T follicular helper cell (primary cell): ENCODE measurements around the gene SYT7.
"Not testable (repeated sequence)": the region's sequence is repeated elsewhere in the genome, so short reads cannot be mapped to it uniquely, and the experiment has no call there.

Experiments used
- DNase-seq: peaks from one replicate; pipeline ENCODE4 v3.0.0-alpha.2; 2020; ENCODE audit warnings: low read depth
- total RNA-seq, 2 experiments: gene quantifications; one replicate each; lab custom pipeline; 2026; lab: John Stamatoyannopoulos, UW

The SYT7 gene, protein sequence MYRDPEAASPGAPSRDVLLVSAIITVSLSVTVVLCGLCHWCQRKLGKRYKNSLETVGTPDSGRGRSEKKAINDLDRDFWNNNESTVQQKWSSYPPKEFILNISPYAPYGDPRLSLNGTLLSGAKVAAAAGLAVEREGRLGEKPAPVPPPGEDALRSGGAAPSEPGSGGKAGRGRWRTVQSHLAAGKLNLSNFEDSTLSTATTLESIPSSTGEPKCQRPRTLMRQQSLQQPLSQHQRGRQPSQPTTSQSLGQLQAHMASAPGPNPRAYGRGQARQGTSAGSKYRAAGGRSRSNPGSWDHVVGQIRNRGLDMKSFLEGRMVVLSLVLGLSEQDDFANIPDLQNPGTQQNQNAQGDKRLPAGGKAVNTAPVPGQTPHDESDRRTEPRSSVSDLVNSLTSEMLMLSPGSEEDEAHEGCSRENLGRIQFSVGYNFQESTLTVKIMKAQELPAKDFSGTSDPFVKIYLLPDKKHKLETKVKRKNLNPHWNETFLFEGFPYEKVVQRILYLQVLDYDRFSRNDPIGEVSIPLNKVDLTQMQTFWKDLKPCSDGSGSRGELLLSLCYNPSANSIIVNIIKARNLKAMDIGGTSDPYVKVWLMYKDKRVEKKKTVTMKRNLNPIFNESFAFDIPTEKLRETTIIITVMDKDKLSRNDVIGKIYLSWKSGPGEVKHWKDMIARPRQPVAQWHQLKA
- total RNA-seq: 0.36 to 0.87 reads per million in 2 experiments

DNA sequence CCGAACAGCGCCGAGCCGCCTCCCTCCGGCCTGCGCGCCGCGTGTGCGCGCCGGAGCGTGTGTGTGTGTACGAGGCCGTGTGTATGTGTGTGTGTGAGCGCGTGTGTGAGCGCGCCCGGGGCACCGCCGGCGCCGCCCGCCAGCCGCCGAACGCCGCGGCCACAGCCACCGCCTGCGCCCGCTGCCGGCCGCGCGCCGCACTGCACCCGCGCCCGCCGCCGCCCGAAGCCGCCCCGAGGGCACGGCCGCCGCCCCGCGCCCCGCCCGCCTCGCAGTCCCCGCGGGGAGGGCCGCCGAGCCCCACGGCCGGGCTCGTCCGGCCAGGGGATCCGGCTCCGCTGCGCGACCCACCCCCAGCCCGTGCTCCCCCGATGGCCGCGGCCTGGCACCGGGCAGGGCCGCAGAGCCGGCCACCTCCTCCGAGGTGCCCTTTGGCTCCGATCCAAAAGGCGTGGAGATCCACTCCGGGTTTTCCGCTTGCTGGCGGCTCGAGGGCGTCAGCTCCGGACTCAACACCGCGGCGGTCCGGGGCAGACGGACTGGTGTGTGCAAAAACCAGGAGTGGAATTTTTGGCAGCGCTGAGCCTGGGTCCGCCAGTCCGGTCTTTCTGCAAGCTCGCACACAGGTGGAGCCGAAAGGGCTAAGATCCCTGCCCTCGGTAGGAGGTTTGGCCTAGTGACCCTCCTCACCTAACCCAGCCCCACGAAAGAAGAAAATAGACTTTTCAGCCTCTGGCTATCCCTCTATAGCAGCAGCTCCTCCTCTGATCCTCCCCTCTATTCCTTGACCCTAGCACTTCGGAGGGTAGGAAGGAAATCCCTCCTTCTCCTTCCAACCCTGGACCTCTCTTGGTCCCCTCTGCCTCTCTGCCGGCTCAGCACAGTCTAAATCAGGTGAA, at the start of gene SYT7:
Gene SYT7 (minus strand): TSS at position 47 of the 899 bp plus-strand sequence. CDS start 256 bp downstream, outside the sequence.
- DNase-seq: peak; percentile 88

DNA sequence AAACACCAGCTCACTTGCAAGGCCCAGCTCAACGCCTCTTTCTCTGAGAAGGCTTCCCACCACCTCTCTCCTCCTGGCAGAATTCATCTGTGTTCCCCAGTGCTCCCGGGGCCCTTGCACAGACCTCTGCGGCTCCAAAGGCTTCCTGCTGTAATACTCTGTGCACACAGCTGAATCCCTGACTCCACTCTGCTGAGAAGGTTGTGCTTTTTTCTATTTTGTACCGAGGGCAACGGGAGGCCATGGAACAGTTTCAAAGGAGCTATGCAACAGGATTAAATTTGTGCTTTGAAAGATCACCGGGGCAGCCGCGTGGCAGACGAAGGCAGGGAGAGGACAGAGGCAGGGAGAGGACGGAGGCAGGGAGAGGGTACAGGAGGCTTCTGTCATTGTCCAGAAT, 49.2 kb upstream of the SYT7 start:
- no peak for DNase-seq

DNA sequence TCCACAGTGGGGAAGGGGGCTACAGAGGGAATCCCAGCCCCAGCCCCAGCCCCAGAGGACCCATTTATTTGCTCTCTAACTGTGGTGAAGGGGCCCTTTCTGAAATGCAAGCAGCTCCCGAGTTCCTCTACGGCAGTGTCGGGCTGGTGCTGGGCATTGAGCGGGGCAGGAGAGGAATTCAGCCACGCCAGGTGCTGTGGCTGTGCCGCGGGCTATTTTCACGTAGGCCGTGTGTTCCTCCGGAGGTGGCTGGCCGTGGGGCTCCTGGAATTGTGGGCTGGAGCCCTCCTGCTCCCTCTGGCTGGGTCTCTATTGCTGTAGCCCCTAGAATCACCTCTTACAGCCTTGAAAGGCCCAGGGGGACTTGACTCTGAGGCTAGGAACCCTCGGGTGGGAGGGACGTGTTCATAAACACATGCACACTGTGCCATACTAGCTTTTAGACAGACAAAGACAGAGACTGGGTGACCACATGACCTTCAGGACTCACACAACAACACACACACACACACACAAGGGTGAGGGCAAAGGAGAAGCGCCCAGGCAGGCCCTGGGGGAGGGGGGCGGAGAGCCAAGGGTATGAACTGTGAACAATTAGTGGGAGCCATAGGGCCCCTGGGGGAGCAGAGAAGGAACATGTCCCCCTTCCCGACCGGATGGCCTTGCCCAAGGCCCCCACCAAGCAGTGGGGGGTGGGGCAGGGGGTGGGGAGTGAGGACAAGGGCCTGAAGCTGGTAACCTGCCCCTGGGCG, 48.4 kb upstream of the SYT7 start:
- no peak for DNase-seq

DNA sequence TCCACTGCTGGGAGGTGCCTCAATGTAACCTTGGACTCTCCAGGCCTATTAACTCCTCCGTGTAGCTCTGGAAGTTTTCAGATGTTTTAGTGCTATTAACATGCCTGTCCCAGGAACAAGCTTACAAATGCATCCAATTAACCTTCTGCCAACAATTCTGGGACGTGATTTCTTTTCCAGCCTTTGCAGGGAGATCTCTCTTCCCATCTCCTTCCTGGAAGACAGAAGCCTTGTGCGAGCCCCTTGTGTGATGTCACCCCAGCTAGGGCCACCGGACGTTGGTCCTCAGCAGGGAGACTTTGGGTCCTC, 47.7 kb upstream of the SYT7 start:
- no peak for DNase-seq

DNA sequence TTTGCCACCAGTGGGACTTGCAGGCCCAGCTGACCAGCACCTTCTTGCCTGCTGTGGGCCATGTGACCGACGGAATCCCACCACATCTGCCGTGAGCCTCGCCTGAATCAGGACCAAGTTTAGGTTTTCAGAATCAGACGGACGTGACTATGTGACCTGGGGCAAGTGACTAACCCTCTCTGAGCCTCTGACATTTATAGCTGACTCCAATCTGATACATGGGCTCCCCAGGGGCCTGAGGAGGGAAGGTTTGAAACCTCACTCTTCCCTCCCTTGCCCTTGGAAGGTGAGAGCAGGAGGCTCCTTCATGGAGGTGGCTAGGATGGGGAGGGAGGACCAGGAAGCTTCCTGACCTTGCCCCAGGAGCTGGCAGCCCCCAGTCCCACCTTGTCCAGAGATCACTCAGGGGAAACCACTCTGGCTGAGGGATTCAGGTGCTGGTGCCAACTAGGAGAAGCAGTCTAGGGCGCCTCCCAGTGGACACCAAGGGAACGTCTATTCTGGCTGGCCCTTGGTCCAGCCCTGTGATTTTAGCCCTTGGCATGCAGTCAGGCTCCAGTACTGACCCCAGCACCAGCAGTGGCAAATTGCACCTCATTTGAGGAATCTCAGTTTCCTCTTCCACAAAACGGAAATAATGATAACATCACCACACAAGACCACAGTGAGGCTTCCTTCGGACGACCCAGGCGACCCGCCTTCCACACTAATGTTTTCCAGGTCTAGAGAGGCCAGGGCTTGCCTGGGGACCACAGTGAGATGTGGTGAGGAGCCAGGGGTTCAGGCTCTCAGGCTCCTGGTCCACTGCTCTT, 47.2 kb upstream of the SYT7 start:
- peak; percentile 3 for DNase-seq

DNA sequence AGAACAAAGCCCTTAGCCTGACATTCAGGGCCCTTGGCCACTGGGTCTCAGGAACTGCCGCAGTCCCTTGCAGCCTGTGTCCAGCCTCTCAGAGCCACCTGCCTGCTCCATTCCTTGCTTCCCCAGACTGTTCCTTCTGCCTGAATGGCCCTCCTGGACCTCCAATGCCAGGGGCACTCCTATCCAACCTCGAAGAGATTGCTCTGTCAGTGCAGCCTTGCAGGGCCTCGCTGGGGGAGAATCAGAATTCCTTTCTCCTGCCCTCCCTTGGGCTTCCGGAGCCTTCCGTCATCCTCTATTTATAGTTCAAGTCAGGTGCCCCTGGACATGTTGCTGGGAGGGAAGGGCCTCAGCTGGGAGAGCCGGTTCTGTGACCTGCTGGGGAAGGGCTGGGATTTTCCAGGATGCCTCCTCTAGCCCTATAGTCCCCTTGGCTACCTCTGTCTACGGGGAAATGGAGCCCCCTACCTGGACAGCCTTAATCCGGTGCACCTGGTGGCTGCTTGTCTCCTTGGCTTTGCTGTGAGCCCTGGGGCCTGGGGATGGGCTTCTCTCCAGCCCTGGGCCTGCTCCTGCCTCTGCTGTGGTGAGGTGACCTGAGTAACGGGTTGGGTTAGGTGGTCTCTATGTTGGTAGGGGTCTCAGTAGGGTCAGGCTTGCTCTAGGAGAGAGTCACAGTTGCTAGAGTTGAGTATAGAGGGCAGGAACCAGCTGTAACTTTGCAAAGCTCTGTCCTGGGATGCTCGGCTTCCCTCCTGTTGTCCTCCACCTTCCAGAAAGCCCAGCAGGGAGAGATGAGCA, 45.9 kb upstream of the SYT7 start:
- no peak for DNase-seq

DNA sequence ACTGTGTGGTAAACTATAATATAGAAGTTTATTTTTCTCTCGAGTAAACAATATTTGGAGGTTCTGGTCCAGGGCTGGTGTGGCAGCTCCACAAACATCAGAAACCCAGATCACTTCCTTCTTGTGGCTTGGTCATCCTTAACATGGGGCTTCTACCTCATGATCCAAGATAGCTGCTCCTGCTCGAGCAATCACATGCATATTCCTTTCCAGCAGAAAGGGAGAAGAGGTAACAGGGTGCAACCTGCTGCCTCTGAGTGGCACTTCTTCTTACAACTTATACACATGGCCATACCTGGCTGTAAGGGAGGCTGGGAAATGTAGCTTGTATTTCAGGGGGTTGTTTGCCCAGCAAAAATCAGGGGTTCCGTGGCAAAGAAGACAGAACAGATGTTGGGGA, 44.6 kb upstream of the SYT7 start:
- no peak for DNase-seq

DNA sequence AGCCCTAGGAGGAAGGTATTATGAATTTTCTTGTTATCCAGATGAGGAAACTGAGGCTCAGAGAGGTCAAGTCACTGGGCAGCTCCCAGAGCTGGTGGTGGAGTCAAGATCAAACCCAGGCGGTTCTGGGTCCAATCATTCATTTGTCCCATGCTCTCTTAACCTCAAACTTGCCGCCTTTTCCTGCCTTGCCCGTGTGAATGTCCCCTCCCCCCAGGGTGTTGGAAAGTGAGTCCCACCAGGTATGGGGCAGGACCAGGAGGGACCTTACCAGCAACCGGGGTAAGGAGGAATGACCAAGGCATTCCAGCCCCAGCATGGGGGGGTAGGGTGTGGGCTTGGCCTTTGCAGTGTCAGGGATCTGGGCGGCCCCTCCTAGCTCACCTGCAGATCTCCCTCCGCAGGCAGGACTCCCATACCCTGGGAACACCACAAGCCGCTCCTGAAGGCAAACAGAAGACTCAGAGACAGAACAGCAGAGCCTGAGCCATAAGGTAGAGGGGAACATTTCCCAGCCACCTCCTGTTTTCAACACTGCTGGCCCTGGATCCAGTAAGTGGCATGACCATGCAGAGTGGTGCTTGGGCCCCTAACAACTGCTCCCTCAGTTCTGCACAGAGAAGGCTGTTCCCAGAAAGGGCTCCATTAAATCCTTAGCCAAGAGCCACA, 41.2 kb upstream of the SYT7 start:
- no peak for DNase-seq

DNA sequence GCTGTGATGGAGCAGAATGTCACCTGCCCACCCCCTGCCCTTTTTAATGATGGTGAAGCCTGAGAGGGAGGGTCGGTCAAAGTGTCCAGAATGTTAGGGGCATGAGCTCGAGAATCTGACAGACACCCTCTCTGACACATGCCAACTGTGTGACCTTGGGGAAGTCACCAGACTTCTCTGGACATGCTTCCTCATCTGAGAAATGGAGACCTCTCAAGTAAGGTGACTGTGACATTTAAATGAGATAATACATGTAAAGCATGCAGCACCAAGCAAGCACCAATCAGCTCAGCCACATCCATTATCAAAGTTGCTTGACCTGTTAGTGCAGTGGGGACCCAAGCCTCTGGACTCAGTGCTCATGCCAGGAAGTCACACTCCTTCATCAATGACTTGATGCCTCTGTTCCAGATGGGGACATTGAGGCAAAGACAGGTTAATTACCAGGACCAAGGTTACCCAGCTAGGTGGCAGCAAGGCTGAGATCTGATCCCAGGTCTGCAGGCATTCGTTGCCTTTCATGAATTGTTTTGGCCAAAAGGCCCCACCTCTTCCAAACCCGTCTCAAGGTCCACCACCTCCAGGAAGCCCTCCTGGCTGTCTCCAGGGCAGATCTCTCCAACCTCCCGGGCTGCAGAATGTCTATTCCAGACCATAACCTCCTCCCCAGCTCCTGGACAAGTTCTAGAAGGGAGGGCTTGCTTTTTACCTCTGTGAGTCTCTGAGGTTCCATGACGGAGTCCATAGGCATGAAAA, 38.8 kb upstream of the SYT7 start:
- no peak for DNase-seq

DNA sequence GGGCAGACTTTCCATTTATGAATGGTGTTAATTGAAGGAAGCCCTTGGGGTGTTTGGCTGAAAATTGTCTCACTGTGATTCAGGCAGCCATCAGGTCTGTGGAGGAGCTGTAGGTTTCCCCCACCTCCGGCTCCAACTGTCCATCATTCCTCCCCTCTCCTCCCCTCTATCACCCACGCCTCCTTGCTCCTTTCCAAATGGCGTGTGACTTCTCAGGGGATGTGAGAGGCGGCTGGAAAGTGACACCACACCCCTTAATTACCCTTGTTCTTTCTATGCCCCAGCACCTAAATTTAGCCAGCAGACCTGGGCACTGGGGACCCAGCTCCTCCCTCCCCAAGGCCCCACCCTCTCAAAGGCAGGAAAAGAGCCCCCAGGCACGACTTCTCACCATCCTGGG, 38.1 kb upstream of the SYT7 start:
- DNase-seq: no peak

DNA sequence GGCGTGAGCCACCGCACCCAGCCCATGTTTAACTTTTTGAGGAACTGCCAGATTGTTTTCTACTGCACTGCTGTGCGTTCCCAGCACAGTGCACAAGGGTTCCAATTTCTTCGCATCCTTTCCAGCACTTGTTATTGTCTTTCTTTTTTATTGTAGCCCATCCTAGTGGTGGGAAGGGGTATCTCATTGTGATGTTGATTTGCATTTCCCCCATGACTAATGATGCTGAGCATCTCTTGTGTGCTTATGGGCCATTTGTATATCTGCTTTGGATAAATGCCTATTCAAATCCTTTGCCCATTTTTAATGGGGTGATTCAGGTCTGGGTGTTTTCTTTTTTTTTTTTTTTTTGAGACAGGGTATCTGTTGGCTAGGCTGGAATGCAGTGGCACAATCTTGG, 36.6 kb upstream of the SYT7 start:
- no peak for DNase-seq

DNA sequence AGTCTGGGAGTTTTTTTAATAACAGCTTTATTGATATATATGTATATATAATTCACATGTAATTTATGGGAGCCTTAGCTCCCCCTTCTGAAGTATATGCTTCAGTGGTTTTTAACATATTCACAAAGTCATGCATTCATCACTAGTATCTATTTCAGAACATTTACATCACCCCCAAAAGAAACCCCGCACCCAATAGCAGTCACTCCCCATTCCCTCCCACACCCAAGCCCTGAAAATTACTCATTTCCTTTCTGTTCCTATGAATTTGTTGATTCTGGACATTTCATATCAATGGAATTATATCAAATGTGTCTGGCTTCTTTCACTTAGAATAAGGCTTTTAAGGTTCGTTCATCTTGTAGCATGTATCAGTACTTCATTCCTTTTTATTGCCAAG, 35.6 kb upstream of the SYT7 start:
- no peak for DNase-seq

DNA sequence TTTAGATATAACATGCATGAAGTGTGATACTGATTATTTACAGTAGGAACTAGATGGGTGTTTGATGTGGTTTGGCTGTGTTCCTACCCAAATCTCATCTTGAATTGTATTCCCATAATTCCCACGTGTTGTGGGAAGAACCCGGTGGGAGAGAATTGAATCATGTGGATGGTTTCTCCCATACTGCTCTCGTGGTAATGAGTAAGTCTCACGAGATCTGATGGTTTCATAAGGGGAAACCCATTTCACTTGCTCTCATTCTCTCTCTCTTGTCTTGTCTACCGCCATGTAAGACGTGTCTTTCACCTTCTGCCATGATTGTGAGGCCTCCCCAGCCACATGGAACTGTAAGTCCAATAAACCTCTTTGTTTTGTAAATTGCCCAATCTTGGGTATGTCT, 33.9 kb upstream of the SYT7 start:
- not testable (repeated sequence) for DNase-seq

DNA sequence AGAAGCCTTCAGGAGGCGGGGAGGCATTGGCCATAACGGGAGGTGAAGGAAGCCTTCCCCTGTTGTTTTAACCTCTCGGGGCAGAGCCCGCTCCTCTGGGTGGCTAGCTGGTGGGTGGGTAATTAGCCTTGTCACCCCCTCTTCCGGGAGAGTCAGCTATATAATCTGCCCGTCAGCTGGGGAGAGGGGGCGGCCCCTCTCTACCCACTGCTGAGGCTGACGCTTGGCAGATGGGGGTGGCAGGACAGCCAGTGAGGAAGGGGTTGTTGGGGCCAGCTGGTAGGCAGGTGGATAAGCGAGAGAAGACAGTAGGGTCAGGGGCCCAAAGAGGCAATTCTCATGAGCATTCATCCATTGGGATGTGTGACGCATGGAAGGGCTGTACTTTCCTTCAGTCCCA, 33.0 kb upstream of the SYT7 start:
- DNase-seq: no peak

DNA sequence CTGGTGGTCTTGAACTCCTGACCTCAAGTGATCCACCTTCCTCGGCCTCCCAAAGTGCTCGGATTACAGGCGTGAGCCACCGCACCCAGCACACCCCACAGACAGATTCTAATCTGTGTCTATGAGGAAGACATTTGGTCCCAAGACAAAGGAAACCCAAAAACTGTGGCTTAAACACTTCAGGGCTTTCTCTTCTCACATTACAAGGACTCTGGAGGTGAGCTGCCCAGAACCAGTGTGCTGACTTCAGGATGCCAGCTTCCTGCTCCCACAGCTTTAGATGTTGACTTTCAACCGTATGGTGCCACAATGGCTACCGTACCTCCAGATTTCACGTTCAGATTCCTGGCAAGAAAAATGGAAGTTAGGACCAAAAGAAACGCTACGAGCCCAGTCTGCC, 32.2 kb upstream of the SYT7 start:
- DNase-seq: no peak

DNA sequence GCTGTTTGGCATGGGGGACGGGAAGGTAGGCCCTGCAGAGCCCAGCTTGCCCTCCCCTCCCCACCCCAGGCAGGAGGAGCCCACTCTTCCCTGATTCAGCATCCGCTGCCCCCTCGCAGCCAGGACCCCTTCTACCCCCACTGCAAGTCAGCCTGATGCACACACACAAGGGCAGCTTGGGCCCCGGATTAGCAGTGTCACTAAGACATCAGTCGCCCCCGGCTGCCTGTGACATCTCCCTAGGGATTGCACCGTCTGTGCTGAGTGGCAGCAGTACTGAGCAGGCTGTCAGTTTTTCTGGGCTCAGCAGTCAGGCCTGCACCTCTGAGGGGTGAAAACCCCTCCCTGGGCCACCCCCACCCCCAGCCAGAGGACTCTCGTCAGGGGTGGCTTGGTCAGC, 30.4 kb upstream of the SYT7 start:
- DNase-seq: no peak

DNA sequence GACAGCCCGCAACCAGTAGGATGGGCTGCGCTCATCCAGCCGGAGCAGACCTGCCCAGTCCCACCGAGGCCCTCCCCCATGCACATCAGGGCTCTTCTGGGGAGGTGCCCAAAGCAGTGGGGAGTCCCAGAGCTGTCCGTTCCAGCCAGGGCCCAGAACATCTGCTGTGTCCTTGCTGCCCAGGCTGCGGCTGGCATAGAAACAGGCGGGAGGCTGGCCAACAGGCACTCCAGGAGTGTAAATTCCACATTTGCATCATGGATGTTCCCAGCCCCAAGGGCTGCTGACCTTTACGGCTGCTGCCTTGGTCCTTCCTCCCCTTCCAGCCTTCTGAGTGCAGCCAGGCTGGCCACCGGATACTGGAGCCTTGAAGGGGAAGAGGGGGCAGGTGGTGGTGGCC, 30.0 kb upstream of the SYT7 start:
- no peak for DNase-seq

DNA sequence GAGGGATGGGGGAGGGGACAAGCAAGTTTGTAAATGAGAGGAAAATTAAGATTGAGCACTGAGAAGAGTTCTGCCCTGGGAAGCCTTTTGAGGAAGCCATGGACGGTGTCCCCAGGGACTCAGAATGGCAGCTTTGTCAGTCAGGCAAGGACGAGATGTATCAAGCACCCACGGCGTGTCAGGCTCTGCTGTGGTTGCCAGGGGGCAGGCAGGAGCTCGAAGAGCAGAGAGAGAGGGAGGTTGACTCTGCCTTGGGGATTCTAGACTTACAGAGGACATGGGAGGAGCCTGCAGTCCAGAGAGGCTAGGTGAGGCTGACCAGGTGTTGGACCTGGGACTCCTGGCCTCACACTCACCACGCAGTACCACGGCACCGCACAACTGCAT, 29.1 kb upstream of the SYT7 start:
- no peak for DNase-seq
